ENCODE data around the gene SPSB4.

DNA sequence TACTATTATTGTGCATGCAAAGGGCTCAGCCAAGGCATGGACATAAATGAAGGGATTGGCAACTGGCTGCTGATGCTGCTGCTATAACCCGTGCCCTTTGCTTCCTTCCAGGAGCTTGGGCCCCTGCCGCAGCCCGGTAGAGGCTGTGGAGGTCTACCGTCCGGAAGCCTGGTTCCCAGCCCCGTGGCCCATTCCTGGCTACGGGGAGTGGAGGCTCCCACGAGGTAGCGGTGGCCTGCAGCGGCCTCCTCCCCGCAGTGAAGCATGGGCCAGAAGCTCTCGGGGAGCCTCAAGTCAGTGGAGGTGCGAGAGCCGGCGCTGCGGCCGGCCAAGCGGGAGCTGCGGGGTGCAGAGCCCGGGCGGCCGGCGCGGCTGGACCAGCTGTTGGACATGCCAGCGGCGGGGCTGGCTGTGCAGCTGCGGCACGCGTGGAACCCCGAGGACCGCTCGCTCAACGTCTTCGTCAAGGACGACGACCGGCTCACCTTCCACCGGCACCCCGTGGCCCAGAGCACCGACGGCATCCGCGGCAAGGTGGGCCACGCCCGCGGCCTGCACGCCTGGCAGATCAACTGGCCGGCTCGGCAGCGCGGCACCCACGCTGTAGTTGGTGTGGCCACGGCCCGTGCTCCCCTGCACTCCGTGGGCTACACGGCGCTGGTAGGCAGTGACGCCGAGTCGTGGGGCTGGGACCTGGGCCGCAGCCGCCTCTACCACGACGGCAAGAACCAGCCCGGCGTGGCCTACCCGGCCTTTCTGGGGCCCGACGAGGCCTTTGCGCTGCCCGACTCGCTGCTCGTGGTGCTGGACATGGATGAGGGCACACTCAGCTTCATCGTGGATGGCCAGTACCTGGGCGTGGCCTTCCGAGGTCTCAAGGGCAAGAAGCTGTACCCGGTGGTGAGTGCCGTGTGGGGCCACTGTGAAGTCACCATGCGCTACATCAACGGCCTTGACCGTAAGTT, 15.0 kb downstream of the SPSB4 start:
- TF ChIP-seq, protein P1, sequence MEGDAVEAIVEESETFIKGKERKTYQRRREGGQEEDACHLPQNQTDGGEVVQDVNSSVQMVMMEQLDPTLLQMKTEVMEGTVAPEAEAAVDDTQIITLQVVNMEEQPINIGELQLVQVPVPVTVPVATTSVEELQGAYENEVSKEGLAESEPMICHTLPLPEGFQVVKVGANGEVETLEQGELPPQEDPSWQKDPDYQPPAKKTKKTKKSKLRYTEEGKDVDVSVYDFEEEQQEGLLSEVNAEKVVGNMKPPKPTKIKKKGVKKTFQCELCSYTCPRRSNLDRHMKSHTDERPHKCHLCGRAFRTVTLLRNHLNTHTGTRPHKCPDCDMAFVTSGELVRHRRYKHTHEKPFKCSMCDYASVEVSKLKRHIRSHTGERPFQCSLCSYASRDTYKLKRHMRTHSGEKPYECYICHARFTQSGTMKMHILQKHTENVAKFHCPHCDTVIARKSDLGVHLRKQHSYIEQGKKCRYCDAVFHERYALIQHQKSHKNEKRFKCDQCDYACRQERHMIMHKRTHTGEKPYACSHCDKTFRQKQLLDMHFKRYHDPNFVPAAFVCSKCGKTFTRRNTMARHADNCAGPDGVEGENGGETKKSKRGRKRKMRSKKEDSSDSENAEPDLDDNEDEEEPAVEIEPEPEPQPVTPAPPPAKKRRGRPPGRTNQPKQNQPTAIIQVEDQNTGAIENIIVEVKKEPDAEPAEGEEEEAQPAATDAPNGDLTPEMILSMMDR (IDR thresholded peaks at IDR 0.05) = no peak
- TF ChIP-seq POLR2A (IDR thresholded peaks at IDR 0.05) = no peak
